EL (cell line): Measurements from ENCODE around the gene GADL1.
A peak's percentile ranks its signal among the peaks of the same experiment; 100 is the strongest.

ENCODE experiments used
- DNase-seq: peaks from one replicate; pipeline ENCODE4 v3.0.0-alpha.2; 2016

Gene GADL1

GRCh38 chr3:30875505-30875904 lies 19.0 kb downstream of the GADL1 start:
- no peak for DNase-seq

DNA sequence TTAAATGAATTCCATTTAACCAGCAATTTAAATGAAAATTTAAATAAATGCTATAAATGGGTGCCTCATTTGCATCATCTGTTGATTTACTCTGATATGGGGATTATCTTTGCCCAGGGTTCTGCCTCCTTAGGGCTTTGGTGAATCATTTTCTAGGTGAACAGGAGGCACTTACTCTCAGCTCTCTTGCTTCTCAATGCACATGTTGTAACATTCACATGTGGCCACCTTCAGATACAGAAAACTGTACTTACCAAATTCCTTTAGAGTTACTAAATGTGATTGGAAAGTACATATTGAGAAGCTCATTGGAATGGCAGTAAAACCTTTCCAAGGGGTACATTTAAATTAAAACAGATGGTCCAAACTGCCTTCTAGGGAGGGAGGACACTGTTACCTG lies 20.8 kb downstream of the GADL1 start:
- DNase-seq, result peak; percentile 21

DNA sequence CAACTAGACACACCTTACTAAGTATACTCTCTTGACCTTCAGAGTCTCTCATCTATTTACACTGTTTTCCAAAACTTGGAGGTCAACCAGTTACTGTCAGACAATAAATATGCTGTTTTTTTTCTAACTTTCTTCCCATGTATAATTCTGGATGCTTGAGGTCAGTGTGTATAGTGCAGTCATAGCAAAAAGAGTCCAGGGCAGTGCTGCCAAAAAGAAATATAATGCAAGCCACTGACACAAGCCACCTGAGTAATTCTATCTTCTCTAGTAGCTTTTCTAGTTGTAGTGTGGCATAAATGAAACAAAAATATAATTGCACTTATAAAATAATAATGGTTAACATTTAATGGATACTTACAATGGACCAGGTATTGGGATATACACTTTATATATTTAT lies 21.6 kb downstream of the GADL1 start:
- DNase-seq, result no peak

GRCh38 chr3:30871720-30872119 lies 22.7 kb downstream of the GADL1 start:
- DNase-seq, result no peak

- DNase-seq, result peak; percentile 36
These were observed 29.6 kb downstream of the GADL1 start for GRCh38 chr3:30864836-30865235.

DNA sequence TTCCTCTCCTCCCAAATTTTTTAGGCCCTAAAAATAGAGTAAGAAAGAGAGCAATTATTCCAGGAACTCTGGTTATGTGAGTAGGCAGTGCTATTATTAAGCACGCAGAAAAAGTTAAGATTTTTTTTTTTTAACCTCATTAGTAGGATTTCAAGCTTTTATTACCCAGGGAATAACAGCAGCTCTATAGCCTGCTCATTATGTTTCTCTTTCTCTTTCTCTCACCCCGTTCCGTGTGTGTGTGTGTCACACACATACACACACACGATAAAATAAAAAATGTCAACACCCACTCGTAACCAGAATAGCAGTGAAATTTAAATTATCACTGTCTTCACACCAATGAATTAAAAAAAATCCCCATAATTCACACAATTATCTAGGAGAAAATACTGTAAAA lies 30.3 kb downstream of the GADL1 start:
- no peak for DNase-seq

- no peak for DNase-seq
These were observed 32.5 kb downstream of the GADL1 start for GRCh38 chr3:30862004-30862403.

- no peak for DNase-seq
These were observed 35.5 kb downstream of the GADL1 start for GRCh38 chr3:30858894-30859389.

GRCh38 chr3:30855400-30856292 lies 38.8 kb downstream of the GADL1 start:
- peak; percentile 10 for DNase-seq

DNA sequence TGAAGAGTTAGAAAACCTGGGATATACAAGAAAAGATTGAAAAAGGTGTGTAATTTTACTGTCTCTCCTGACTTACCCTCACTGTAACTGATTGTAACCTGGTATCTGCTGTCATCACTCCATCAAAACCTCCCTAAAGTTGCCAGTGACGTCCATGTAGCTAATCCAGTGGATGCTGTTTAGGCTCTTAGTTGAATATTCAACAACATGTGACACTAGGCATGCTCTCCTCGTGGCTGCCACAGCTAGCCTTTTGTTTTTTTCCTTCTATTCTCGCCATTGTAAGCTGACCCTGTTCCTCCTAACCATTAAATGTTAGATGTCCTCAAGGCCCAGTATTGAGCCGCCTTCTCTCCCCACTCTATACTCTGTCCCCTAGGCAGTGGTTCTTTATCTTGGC lies 41.6 kb downstream of the GADL1 start:
- DNase-seq, result no peak

DNA sequence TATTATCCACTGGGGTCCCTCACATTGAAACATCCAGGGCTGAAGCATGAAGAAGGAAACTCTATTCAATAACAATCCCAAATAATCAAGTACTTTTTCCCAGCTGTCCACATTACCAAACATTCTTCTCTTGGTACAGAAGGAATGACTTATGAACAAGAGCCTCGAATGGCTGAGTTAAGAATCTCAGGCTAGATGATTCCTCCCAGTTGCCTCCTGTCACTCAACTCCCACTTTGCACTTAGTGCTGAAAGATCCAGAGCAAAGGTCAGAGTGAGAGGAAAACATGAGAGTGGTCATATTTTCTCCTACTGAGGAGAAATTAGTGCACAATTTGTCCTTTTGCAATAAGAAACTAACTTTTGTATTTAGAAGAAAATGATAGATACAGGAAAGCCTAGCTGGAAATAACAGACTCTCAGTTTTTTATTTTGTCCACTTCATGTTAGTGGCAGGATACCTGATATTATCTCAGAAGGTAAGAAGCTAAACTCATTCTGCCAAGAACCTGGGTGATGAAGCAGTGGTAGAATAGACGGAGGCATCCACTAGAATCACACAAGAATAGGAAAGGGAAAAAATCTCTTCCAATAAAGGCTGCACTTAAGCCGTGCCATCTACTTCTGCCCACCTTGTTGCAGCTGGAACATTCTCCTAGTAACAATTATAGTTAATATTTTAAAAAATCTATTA lies 46.2 kb downstream of the GADL1 start:
- DNase-seq, result no peak

DNA sequence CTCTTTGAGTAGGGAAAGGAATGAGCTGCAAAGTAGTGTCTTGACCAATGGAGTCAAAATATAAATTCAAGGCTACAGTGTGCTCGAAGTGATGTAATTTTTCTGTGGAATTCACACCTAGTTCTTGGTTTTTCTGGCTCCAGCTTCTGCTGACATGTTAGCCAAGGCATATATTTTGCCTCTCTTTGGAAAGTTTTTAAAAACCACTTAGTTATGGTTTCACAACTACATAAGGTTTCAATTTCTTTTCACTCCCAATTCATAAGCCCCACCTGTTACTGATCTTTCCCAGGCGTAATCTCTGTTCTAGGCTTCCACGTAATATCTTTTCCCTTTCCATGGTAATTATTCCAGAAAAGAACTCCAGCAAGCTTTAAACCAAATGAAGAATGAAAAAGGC lies 46.9 kb downstream of the GADL1 start:
- no peak for DNase-seq

- no peak for DNase-seq
These were observed 48.9 kb downstream of the GADL1 start for GRCh38 chr3:30845606-30846005.

- no peak for DNase-seq
These were observed 50.6 kb downstream of the GADL1 start for GRCh38 chr3:30843877-30844276.

- DNase-seq, result no peak
These were observed 58.3 kb downstream of the GADL1 start for GRCh38 chr3:30836141-30836540.

DNA sequence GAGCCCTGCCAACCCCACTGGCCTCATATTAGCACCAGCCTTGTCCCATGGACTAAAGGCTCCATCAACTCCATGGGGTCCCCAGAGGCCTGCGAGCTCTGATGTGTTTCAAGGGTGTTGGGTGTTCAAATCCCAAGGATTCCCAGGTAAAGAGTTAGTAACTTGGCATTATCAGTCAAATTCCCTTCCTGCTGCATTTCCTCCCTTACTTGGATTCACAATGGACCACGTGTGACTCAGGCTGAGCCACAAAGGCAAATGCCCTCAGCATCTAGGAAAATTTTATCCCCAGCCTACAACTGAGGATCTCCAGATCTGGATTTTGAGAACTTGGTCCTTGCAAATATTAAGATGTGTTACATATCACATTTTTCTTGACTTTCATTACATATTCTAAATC lies 58.8 kb downstream of the GADL1 start:
- no peak for DNase-seq

- DNase-seq, result no peak
These were observed 61.4 kb downstream of the GADL1 start for GRCh38 chr3:30832961-30833575.

- DNase-seq, result no peak
These were observed 67.4 kb downstream of the GADL1 start for GRCh38 chr3:30827080-30827479.

DNA sequence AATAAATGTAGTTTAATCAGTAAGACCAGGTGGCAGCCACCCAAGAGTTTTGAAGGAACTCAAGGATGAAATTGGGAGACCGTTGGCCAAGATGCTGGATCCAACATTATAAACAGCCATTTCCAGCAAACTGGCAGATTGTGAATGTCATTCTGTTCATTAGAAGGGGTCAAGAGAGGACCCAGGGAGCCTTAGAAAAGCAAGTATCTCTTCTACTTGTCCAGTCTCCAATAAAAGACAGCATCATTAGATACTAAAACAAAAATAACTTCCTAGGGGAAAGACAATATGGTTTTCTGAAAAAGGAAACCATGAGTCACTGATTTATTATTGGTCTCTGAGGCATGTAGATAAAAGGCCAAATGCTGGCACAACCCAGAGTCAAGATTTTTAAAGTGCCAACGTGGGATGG lies 67.9 kb downstream of the GADL1 start:
- peak; percentile 21 for DNase-seq

DNA sequence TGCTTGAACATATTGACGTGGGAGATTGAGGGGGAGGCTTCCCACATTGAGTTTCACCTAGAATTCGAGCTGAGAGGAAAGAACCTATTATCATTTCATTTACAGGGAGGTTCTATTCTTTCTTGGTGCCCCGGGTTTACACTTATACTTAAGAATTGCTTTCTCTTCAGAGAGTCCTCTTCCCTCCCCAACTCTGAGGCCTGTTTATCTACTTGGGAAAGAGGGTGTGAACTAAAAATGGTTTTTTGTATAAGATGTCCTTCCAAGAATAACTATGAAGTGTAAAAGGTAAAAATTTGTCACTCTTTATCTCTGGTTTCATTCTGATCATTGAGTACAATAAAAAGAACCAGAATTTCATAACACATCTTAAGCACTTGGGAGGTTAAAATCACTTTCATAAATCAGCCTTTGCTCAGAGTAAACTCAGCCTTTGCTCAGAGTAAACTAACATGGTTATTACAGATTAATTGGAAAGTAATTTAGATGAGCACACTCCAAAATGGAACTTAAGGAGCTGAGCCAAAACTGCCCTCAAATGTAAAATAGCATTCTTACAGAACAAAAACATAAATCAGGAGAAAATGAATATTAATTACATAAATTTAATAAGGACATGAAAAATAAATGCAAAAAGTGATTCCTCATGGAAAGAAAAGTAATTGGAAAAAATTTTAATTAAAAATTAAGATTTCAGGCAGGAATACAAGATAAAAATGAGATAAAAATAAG lies 75.2 kb downstream of the GADL1 start:
- no peak for DNase-seq

- DNase-seq, result no peak
These were observed 80.7 kb downstream of the GADL1 start for GRCh38 chr3:30813734-30814133.

GRCh38 chr3:30811151-30811795 lies 83.2 kb downstream of the GADL1 start:
- DNase-seq, result no peak
